HCT116 (cell line): ENCODE measurements around the gene LRRC8B. TPM values are rescaled to one million over a fixed set of nuclear protein-coding genes. Genes with fewer than 3 reads are reported as not detected.

Source experiments
- ATAC-seq: fragments of 200-7000 bp; cut with Tn5 transposase; 2 replicates; pipeline ENCODE4 v1.9.1; 2020; ENCODE audit warnings: mild to moderate bottlenecking, moderate library complexity
- BruUV-seq: library from RNA; stranded (reverse); fragments of 400-500 nt; replicated peaks from 2 replicates; lab custom pipeline; 2021; lab: Mats Ljungman, UMichigan
- CTCF ChIA-PET: fragments of 300-600 bp; sonication (Branson Sonifier 250); formaldehyde crosslinking; loops from one replicate; lab custom pipeline; 2021; ENCODE audit warnings: antibody characterized with exemption; lab: Charles Lee
- POLR2A ChIA-PET: fragments of 300-600, 350-600 bp; sonication (Branson Sonifier 250); formaldehyde crosslinking; loops from one replicate; lab custom pipeline; 2021; ENCODE audit warnings: antibody characterized with exemption; lab: Charles Lee
- RAD21 ChIA-PET, 2 experiments: fragments of 300-600 bp; sonication (Branson Sonifier 250); formaldehyde crosslinking; loops; one replicate each; lab custom pipeline; 2023; ENCODE audit warnings: low total read pairs in 2 of 2; ENCODE audit not compliant: uncharacterized antibody in 2 of 2, unreplicated experiment in 2 of 2, low non-redundant PET in 1 of 2; lab: Charles Lee
- DNase-seq: peaks from one replicate; pipeline ENCODE4 v3.0.0-alpha.2; 2010; ENCODE audit warnings: low read depth, low spot score
- H2AFZ ChIP-seq: fragments of 200-600 bp; shearing (Covaris generic), sonication (generic); 2 replicates; pipeline ENCODE4 v1.6.1; 2017; ENCODE audit warnings: low read depth, mixed run types, mixed read lengths, antibody characterized with exemption, low read length; ENCODE audit not compliant: poor library complexity, severe bottlenecking
- H3K27ac ChIP-seq: 2 replicates; pipeline ENCODE4 v1.5.1; 2012; ENCODE audit warnings: low read depth, low read length
- H3K27me3 ChIP-seq: fragments of 200-600 bp; sonication (generic); 2 replicates; pipeline ENCODE4 v1.6.1; 2016; ENCODE audit warnings: mixed run types, low read length, mixed read lengths; ENCODE audit not compliant: insufficient read depth
- H3K36me3 ChIP-seq, 2 experiments: fragments of 200-500 bp in 1 of 2; fragments of 200-600 bp in 1 of 2; sonication (Bioruptor generic) in 1 of 2; sonication (generic) in 1 of 2; 2 replicates each; pipeline versions ENCODE4 v1.5.1 to v1.6.1; 2014 to 2016; ENCODE audit warnings: low read length in 2 of 2, inconsistent platforms in 1 of 2, mixed read lengths in 1 of 2, mixed run types in 1 of 2; ENCODE audit not compliant: insufficient read depth in 2 of 2, control insufficient read depth in 1 of 2
- H3K4me1 ChIP-seq, 2 experiments: fragments of 200-600 bp in 1 of 2; sonication (generic) in 1 of 2; 2 replicates each; pipeline versions ENCODE4 v1.5.1 to v1.6.1; 2012 to 2017; ENCODE audit warnings: low read length in 2 of 2, inconsistent platforms in 1 of 2, mild to moderate bottlenecking in 1 of 2, mixed read lengths in 1 of 2, mixed run types in 1 of 2, moderate library complexity in 1 of 2; ENCODE audit not compliant: insufficient read depth in 2 of 2, control insufficient read depth in 1 of 2
- H3K4me2 ChIP-seq: fragments of 200-600 bp; sonication (generic); 2 replicates; pipeline ENCODE4 v1.6.1; 2017; ENCODE audit warnings: mixed run types, low read length, mixed read lengths
- H3K4me3 ChIP-seq, 2 experiments: fragments of 200-600 bp in 1 of 2; sonication (generic) in 1 of 2; replicated peaks in 1 of 2; 2 replicates each; pipeline ENCODE4 v1.5.1; 2011 to 2016; ENCODE audit warnings: low read length in 2 of 2, control low read depth in 1 of 2, low read depth in 1 of 2, mild to moderate bottlenecking in 1 of 2, mixed read lengths in 1 of 2, mixed run types in 1 of 2
- H3K79me2 ChIP-seq: fragments of 200-600 bp; sonication (generic); 2 replicates; pipeline ENCODE4 v1.6.1; 2017; ENCODE audit warnings: mild to moderate bottlenecking, mixed run types, low read length, moderate library complexity, mixed read lengths; ENCODE audit not compliant: insufficient read depth
- H3K9ac ChIP-seq: fragments of 200-600 bp; sonication (generic); 2 replicates; pipeline ENCODE4 v1.6.1; 2016; ENCODE audit warnings: low read length, mixed read lengths
- H3K9me2 ChIP-seq: fragments of 200-600 bp; sonication (generic), shearing (Covaris generic); 2 replicates; pipeline ENCODE4 v1.6.1; 2017; ENCODE audit warnings: mixed run types, mild to moderate bottlenecking, moderate library complexity; ENCODE audit not compliant: insufficient read depth
- H3K9me3 ChIP-seq, 2 experiments: fragments of 200-500 bp in 1 of 2; fragments of 200-600 bp in 1 of 2; sonication (Bioruptor generic) in 1 of 2; sonication (generic) in 1 of 2; 2 replicates each; pipeline ENCODE4 v1.6.1; 2014 to 2017; ENCODE audit warnings: low read length in 2 of 2, mixed read lengths in 2 of 2, inconsistent platforms in 1 of 2, low read depth in 1 of 2, mild to moderate bottlenecking in 1 of 2, mixed run types in 1 of 2, moderate library complexity in 1 of 2; ENCODE audit not compliant: control insufficient read depth in 1 of 2, insufficient read depth in 1 of 2
- H4K20me1 ChIP-seq: fragments of 200-600 bp; sonication (generic), shearing (Covaris generic); 2 replicates; pipeline ENCODE4 v1.6.1; 2017; ENCODE audit warnings: mixed run types, mild to moderate bottlenecking, moderate library complexity; ENCODE audit not compliant: insufficient read depth
- ATF3 ChIP-seq: IDR thresholded peaks from 2 replicates; pipeline ENCODE4 v1.6.1; 2012
- CBX3 ChIP-seq: IDR thresholded peaks from 2 replicates; pipeline ENCODE4 v1.6.1; 2012; ENCODE audit warnings: low read depth
- CEBPB ChIP-seq: IDR thresholded peaks from 2 replicates; pipeline ENCODE4 v1.6.1; 2012; ENCODE audit warnings: low read depth
- CTCF ChIP-seq, 3 experiments: fragments of 200-600 bp in 1 of 3; sonication (generic) in 1 of 3; IDR thresholded peaks in 2 of 3; conservative IDR thresholded peaks in 1 of 3; 2 replicates each; pipeline ENCODE4 v1.5.1; 2012 to 2017; ENCODE audit warnings: low read depth in 2 of 3, low read length in 2 of 3, antibody characterized with exemption in 1 of 3, borderline replicate concordance in 1 of 3, control low read depth in 1 of 3, mild to moderate bottlenecking in 1 of 3, mixed read lengths in 1 of 3, mixed run types in 1 of 3, moderate library complexity in 1 of 3; ENCODE audit not compliant: insufficient read depth in 1 of 3
- JUND ChIP-seq: IDR thresholded peaks from 2 replicates; pipeline ENCODE4 v1.6.1; 2012
- POLR2A ChIP-seq: IDR thresholded peaks from 2 replicates; pipeline ENCODE4 v1.7.0; 2011; ENCODE audit warnings: borderline replicate concordance; ENCODE audit not compliant: insufficient read depth, insufficient read length; ENCODE audit errors: extremely low read depth
- POLR2AphosphoS5 ChIP-seq: IDR thresholded peaks from 2 replicates; pipeline ENCODE4 v1.6.1; 2011; ENCODE audit warnings: mild to moderate bottlenecking, low read depth, low read length, moderate library complexity
- SP1 ChIP-seq: IDR thresholded peaks from 2 replicates; pipeline ENCODE4 v1.6.1; 2012; ENCODE audit warnings: low read depth
- TCF7L2 ChIP-seq: IDR thresholded peaks from 2 replicates; pipeline ENCODE4 v1.7.0; 2011; ENCODE audit warnings: borderline replicate concordance, inconsistent platforms; ENCODE audit not compliant: insufficient read depth, insufficient read length; ENCODE audit errors: extremely low read depth
- ZBTB33 ChIP-seq: IDR thresholded peaks from 2 replicates; pipeline ENCODE4 v1.6.1; 2011; ENCODE audit warnings: mild to moderate bottlenecking, low read length, moderate library complexity; ENCODE audit not compliant: insufficient replicate concordance; ENCODE audit errors: extremely low read depth
- intact Hi-C: fragments of 100-400 bp; cut with micrococcal nuclease; formaldehyde crosslinking; loops from 2 replicates; pipeline ENCODE4 v1.10.0; 2022
- total RNA-seq: library from RNA; stranded (reverse); gene quantifications from one replicate; pipeline ENCODE4 v1.2.1, GENCODE V29; 2021; ENCODE audit not compliant: unreplicated experiment
- TF ChIP-seq, protein P1 (sequence below): IDR thresholded peaks from 2 replicates; pipeline ENCODE4 v1.6.1; 2012

Gene LRRC8B
- total RNA-seq, 1 experiment from 2014 or later = 17.9 TPM

- ChIA-PET POLR2A (no interaction called here), RAD21 (no interaction called here), CTCF (no interaction called here)
- Histone ChIP-seq H3K79me2 (peaks cover 17% of the 10 kb centered on the region), H3K4me3 (no peak overlapping the region), H2AFZ (no peak overlapping the region), H3K9me2 (no peaks in the 10 kb centered on the region), H4K20me1 (no peaks in the 10 kb centered on the region), H3K9me3 (no peaks in the 10 kb centered on the region), H3K4me2 (no peak overlapping the region), H3K4me1 (no peaks in the 10 kb centered on the region), H3K27me3 (no peaks in the 10 kb centered on the region), H3K27ac (no peak overlapping the region), H3K9ac (no peak overlapping the region), H3K36me3 (no peaks in the 10 kb centered on the region)
- BruUV-seq = no TSS peak
- intact Hi-C loops = no loop called here
- TF ChIP-seq ATF3 (no peak), CBX3 (no peak), CTCF (IDR thresholded peaks at IDR 0.05 in 2 of 3, conservative IDR thresholded peaks at IDR 0.05 in 1 of 3; ENCODE audit: borderline replicate concordance in 1 of 3, insufficient read depth in 1 of 3, low read depth in 2 of 3, low read length in 2 of 3) (no peak), SP1 (no peak), JUND (no peak), POLR2AphosphoS5 (no peak), POLR2A (no peak), ZBTB33 (no peak), CEBPB (no peak), TCF7L2 (no peak)
- TF ChIP-seq, protein P1, sequence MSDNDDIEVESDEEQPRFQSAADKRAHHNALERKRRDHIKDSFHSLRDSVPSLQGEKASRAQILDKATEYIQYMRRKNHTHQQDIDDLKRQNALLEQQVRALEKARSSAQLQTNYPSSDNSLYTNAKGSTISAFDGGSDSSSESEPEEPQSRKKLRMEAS = no peak
- ATAC-seq (no peak), DNase-seq (no peak)
Measured at GRCh38 chr1:89567797-89568196, 43.2 kb downstream of the LRRC8B start.
